IMR-90 (cell line): ENCODE measurements around the gene PCDH19.

ENCODE experiments used
- CTCF ChIP-seq: conservative IDR thresholded peaks from 2 replicates; pipeline ENCODE4 v1.5.1; 2012; ENCODE audit warnings: mild to moderate bottlenecking, low read depth, low read length, improper control_type of control experiment
- MAFK ChIP-seq: IDR thresholded peaks from 2 replicates; pipeline ENCODE4 v1.6.1; 2012; ENCODE audit warnings: low read depth, low read length, improper control_type of control experiment
- MAZ ChIP-seq: IDR thresholded peaks from 2 replicates; pipeline ENCODE4 v1.6.1; 2012; ENCODE audit warnings: low read depth, mild to moderate bottlenecking, low read length, improper control_type of control experiment, moderate library complexity, borderline replicate concordance
- POLR2A ChIP-seq: IDR thresholded peaks from 2 replicates; pipeline ENCODE4 v1.6.1; 2012; ENCODE audit warnings: mild to moderate bottlenecking, low read depth, low read length
- RAD21 ChIP-seq: IDR thresholded peaks from 2 replicates; pipeline ENCODE4 v1.6.1; 2012; ENCODE audit warnings: low read length, improper control_type of control experiment
- SMC3 ChIP-seq: fragments of 150-350 bp; IDR thresholded peaks from 2 replicates; pipeline ENCODE4 v1.6.1; 2016; ENCODE audit warnings: low read depth, mild to moderate bottlenecking, antibody characterized with exemption, low read length, moderate library complexity
- USF2 ChIP-seq: fragments of 150-350 bp; IDR thresholded peaks from 2 replicates; pipeline ENCODE4 v1.6.1; 2017; ENCODE audit warnings: mild to moderate bottlenecking, antibody characterized with exemption, low read length, low read depth

DNA sequence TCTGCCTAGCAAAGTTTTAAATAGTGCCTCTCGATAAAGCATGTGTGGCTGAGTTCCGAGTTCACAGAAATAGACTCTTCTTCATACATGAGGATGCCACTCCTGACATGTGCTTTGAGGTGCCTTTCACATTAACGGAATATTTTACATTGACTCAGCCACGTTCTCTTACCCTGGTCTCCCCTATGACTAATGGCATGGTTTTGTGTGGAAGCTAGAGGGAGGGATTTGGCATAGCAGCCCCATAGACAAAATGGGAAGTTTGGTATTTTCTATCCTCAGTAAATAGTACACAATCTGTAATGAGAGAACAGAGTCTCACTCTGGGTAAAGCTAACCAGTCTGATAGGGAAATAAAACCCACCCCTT, 68.9 kb downstream of the PCDH19 start:
- TF ChIP-seq USF2 (no peak), CTCF (no peak), RAD21 (no peak), POLR2A (no peak), MAFK (no peak), MAZ (no peak), SMC3 (no peak)
